Measurements from ENCODE around the gene PRR14L.

The PRR14L gene

GRCh38 chr22:31683181-31684105, 66.5 kb downstream of the PRR14L start:
- in situ Hi-C loops (cut with MboI; ENCODE audit: low sequenced_read_pairs), result no loop called here

- in situ Hi-C loops (cut with MboI; ENCODE audit: low sequenced_read_pairs), result no loop called here
These were observed 67.2 kb downstream of the PRR14L start for GRCh38 chr22:31682751-31683150.

GRCh38 chr22:31681349-31682345, 68.3 kb downstream of the PRR14L start:
- in situ Hi-C loops (cut with MboI; ENCODE audit: low sequenced_read_pairs), result no loop called here

- in situ Hi-C loops (cut with MboI; ENCODE audit: low sequenced_read_pairs), result no loop called here
These were observed 69.0 kb downstream of the PRR14L start for GRCh38 chr22:31680861-31681341.

- in situ Hi-C loops (cut with MboI; ENCODE audit: low sequenced_read_pairs), result no loop called here
These were observed 71.2 kb downstream of the PRR14L start for GRCh38 chr22:31678748-31679147.

GRCh38 chr22:31676700-31677099, 73.2 kb downstream of the PRR14L start:
- in situ Hi-C loops (cut with MboI; ENCODE audit: low sequenced_read_pairs), result no loop called here

- in situ Hi-C loops (cut with MboI; ENCODE audit: low sequenced_read_pairs), result loop anchor here (25.0 kb wide), 1 partner anchor 288 kb away; no protein-coding TSS in a partner anchor
These were observed 75.7 kb downstream of the PRR14L start for GRCh38 chr22:31674219-31674618.

GRCh38 chr22:31668849-31669248, 81.1 kb downstream of the PRR14L start:
- in situ Hi-C loops (cut with MboI; ENCODE audit: low sequenced_read_pairs), result loop anchor here (25.0 kb wide), 1 partner anchor 293 kb away; no protein-coding TSS in a partner anchor

GRCh38 chr22:31662668-31663037, 87.3 kb downstream of the PRR14L start:
- in situ Hi-C loops (cut with MboI; ENCODE audit: low sequenced_read_pairs), result loop anchor here (25.0 kb wide), 1 partner anchor 300 kb away; no protein-coding TSS in a partner anchor

GRCh38 chr22:31661851-31662667, 87.9 kb downstream of the PRR14L start, which contains the start of gene PISD:
TSS of gene PISD (minus strand) at chr22:31662215. CDS start at chr22:31662208, 7 bp downstream.
- in situ Hi-C loops (cut with MboI; ENCODE audit: low sequenced_read_pairs), result loop anchor here (25.0 kb wide), 1 partner anchor 300 kb away; no protein-coding TSS in a partner anchor

GRCh38 chr22:31660860-31661341, 89.0 kb downstream of the PRR14L start:
- in situ Hi-C loops (cut with MboI; ENCODE audit: low sequenced_read_pairs), result loop anchor here (25.0 kb wide), 1 partner anchor 301 kb away; no protein-coding TSS in a partner anchor

- in situ Hi-C loops (cut with MboI; ENCODE audit: low sequenced_read_pairs), result loop anchor here (25.0 kb wide), 1 partner anchor 303 kb away; no protein-coding TSS in a partner anchor
These were observed 90.7 kb downstream of the PRR14L start for GRCh38 chr22:31659246-31659645.

- in situ Hi-C loops (cut with MboI; ENCODE audit: low sequenced_read_pairs), result loop anchor here (25.0 kb wide), 1 partner anchor 308 kb away; no protein-coding TSS in a partner anchor
These were observed 95.5 kb downstream of the PRR14L start for GRCh38 chr22:31654408-31654807.

GRCh38 chr22:31653944-31654343, 96.0 kb downstream of the PRR14L start:
- in situ Hi-C loops (cut with MboI; ENCODE audit: low sequenced_read_pairs), result loop anchor here (25.0 kb wide), 1 partner anchor 308 kb away; no protein-coding TSS in a partner anchor

- in situ Hi-C loops (cut with MboI; ENCODE audit: low sequenced_read_pairs), result loop anchor here (25.0 kb wide), 1 partner anchor 309 kb away; no protein-coding TSS in a partner anchor
These were observed 96.8 kb downstream of the PRR14L start for GRCh38 chr22:31652911-31653684.

GRCh38 chr22:31652088-31652487, 97.8 kb downstream of the PRR14L start:
- in situ Hi-C loops (cut with MboI; ENCODE audit: low sequenced_read_pairs), result loop anchor here (25.0 kb wide), 1 partner anchor 310 kb away; no protein-coding TSS in a partner anchor

GRCh38 chr22:31651664-31652063, 98.3 kb downstream of the PRR14L start:
- in situ Hi-C loops (cut with MboI; ENCODE audit: low sequenced_read_pairs), result loop anchor here (25.0 kb wide), 1 partner anchor 311 kb away; no protein-coding TSS in a partner anchor

GRCh38 chr22:31650391-31650790, 99.5 kb downstream of the PRR14L start:
- in situ Hi-C loops (cut with MboI; ENCODE audit: low sequenced_read_pairs), result loop anchor here (25.0 kb wide), 1 partner anchor 312 kb away; no protein-coding TSS in a partner anchor
